ENCODE results near the gene HIGD1B.

Gene HIGD1B

GRCh38 chr17:44848961-44849489, 1.3 kb downstream of the HIGD1B start:
- TF ChIP-seq SIN3A (IDR thresholded peaks at IDR 0.05; ENCODE audit: borderline replicate concordance, insufficient read depth, low read length), result no peak
- no peak for TF ChIP-seq FOXP2 (optimal IDR thresholded peaks at IDR 0.05; ENCODE audit: borderline replicate concordance, extremely low read depth, extremely low read length, insufficient read depth)
- TF ChIP-seq POLR2AphosphoS5 (IDR thresholded peaks at IDR 0.05; ENCODE audit: low read depth, low read length), result no peak
- no peak for TF ChIP-seq REST (IDR thresholded peaks at IDR 0.05; ENCODE audit: insufficient read depth in 1 of 2, low read depth in 2 of 2, low read length in 2 of 2)
- no peak for TF ChIP-seq TAF1 (IDR thresholded peaks at IDR 0.05; ENCODE audit: borderline replicate concordance, insufficient read depth, low read length)

DNA sequence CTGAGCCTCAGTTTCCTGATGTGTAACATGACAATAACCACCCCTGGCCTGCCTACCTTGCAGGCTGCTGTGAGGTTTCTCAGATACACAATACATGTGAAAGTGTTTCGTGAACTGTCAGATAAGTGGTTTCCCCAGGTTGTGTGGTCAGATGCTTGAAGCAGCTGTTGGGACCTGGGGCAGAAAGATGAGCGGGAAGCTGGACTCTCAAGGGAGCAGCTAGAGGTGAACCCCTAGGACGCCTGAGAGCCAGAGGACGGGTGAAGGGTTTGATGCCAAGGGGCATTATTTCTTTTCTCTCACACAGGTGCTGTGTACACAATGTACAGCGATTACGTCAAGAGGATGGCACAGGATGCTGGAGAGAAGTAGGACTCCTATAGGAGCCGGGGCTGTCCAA, 2.3 kb downstream of the HIGD1B start:
- TF ChIP-seq TAF1 (IDR thresholded peaks at IDR 0.05; ENCODE audit: borderline replicate concordance, insufficient read depth, low read length) (no peak), FOXP2 (optimal IDR thresholded peaks at IDR 0.05; ENCODE audit: borderline replicate concordance, extremely low read depth, extremely low read length, insufficient read depth) (no peak), SIN3A (IDR thresholded peaks at IDR 0.05; ENCODE audit: borderline replicate concordance, insufficient read depth, low read length) (no peak), REST (IDR thresholded peaks at IDR 0.05; ENCODE audit: insufficient read depth in 1 of 2, low read depth in 2 of 2, low read length in 2 of 2) (no peak), POLR2AphosphoS5 (IDR thresholded peaks at IDR 0.05; ENCODE audit: low read depth, low read length) (no peak)

GRCh38 chr17:44850612-44851011, 2.9 kb downstream of the HIGD1B start:
- TF ChIP-seq REST (IDR thresholded peaks at IDR 0.05; ENCODE audit: insufficient read depth in 1 of 2, low read depth in 2 of 2, low read length in 2 of 2), result no peak
- no peak for TF ChIP-seq SIN3A (IDR thresholded peaks at IDR 0.05; ENCODE audit: borderline replicate concordance, insufficient read depth, low read length)
- TF ChIP-seq POLR2AphosphoS5 (IDR thresholded peaks at IDR 0.05; ENCODE audit: low read depth, low read length), result no peak
- TF ChIP-seq TAF1 (IDR thresholded peaks at IDR 0.05; ENCODE audit: borderline replicate concordance, insufficient read depth, low read length), result no peak
- no peak for TF ChIP-seq FOXP2 (optimal IDR thresholded peaks at IDR 0.05; ENCODE audit: borderline replicate concordance, extremely low read depth, extremely low read length, insufficient read depth)

DNA sequence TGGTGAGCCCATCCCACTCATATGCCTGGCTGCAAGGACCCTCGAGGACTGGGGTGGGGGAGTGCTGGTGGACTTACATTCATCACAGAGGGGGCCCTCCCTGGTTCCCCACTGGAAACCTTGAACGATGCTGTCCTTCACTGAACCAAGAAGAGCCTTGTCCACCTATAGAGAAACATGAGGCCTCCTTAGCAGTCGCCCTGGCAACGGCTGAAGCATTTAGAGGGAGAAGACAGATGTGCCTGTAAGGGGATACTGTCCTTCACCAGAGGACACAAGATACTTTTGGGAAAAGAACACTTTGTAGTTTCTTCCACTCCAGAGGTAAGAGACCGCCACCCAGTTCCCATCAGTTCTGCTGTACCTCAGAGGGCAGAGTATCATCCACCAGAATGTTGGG, 6.5 kb downstream of the HIGD1B start:
- TF ChIP-seq TAF1 (IDR thresholded peaks at IDR 0.05; ENCODE audit: borderline replicate concordance, insufficient read depth, low read length) (no peak), FOXP2 (optimal IDR thresholded peaks at IDR 0.05; ENCODE audit: borderline replicate concordance, extremely low read depth, extremely low read length, insufficient read depth) (no peak), SIN3A (IDR thresholded peaks at IDR 0.05; ENCODE audit: borderline replicate concordance, insufficient read depth, low read length) (no peak), POLR2AphosphoS5 (IDR thresholded peaks at IDR 0.05; ENCODE audit: low read depth, low read length) (no peak), REST (IDR thresholded peaks at IDR 0.05; ENCODE audit: insufficient read depth in 1 of 2, low read depth in 2 of 2, low read length in 2 of 2) (no peak)

GRCh38 chr17:44859701-44860100, 12.0 kb downstream of the HIGD1B start:
- no peak for TF ChIP-seq SIN3A (IDR thresholded peaks at IDR 0.05; ENCODE audit: borderline replicate concordance, insufficient read depth, low read length)
- TF ChIP-seq REST (IDR thresholded peaks at IDR 0.05; ENCODE audit: insufficient read depth in 1 of 2, low read depth in 2 of 2, low read length in 2 of 2), result no peak
- TF ChIP-seq TAF1 (IDR thresholded peaks at IDR 0.05; ENCODE audit: borderline replicate concordance, insufficient read depth, low read length), result no peak
- no peak for TF ChIP-seq POLR2AphosphoS5 (IDR thresholded peaks at IDR 0.05; ENCODE audit: low read depth, low read length)
- no peak for TF ChIP-seq FOXP2 (optimal IDR thresholded peaks at IDR 0.05; ENCODE audit: borderline replicate concordance, extremely low read depth, extremely low read length, insufficient read depth)
